ENCODE measurements around the gene SAMD3.
"Not testable (repeated sequence)": the region's sequence is repeated elsewhere in the genome, so short reads cannot be mapped to it uniquely, and the experiment has no call there.

Gene SAMD3

GRCh38 chr6:130127195-130127594 is 95.6 kb downstream of the SAMD3 start:
- DNase-seq, result no peak

- no peak for DNase-seq
Measured at GRCh38 chr6:130122243-130122642, 100.5 kb downstream of the SAMD3 start.

- DNase-seq, result no peak
Measured at GRCh38 chr6:130120731-130121130, 102.0 kb downstream of the SAMD3 start.

GRCh38 chr6:130119211-130119610 is 103.5 kb downstream of the SAMD3 start:
- DNase-seq, result no peak

- no peak for DNase-seq
Measured at GRCh38 chr6:130118236-130118635, 104.5 kb downstream of the SAMD3 start.

- DNase-seq, result not testable (repeated sequence)
Measured at GRCh38 chr6:130117187-130117701, 105.5 kb downstream of the SAMD3 start.

- DNase-seq, result no peak
Measured at GRCh38 chr6:130116273-130116672, 106.5 kb downstream of the SAMD3 start.

GRCh38 chr6:130115036-130115435 is 107.7 kb downstream of the SAMD3 start:
- DNase-seq, result no peak

GRCh38 chr6:130113201-130113710 is 109.5 kb downstream of the SAMD3 start:
- DNase-seq, result no peak

GRCh38 chr6:130111031-130111430 is 111.7 kb downstream of the SAMD3 start:
- no peak for DNase-seq

GRCh38 chr6:130107710-130108109 is 115.0 kb downstream of the SAMD3 start:
- DNase-seq, result no peak

GRCh38 chr6:130105996-130106704 is 116.6 kb downstream of the SAMD3 start:
- no peak for DNase-seq

GRCh38 chr6:130099119-130099518 is 123.6 kb downstream of the SAMD3 start:
- DNase-seq, result no peak

- no peak for DNase-seq
Measured at GRCh38 chr6:130098317-130098716, 124.4 kb downstream of the SAMD3 start.

All from stimulated activated CD4-positive, alpha-beta T cell treated with anti-CD3 and anti-CD28 coated beads, Interleukin-1b, Interleukin-23, amount 100 ng/mL, for 48 hours (primary cell).